ENCODE measurements around the gene CSGALNACT2. TPM values are rescaled to one million over a fixed set of nuclear protein-coding genes. Genes with fewer than 3 reads are reported as not detected.

Gene CSGALNACT2
- total RNA-seq, 2 donors from 2014 or later = 31.4 to 41.3 TPM

- Mint-ChIP-seq H3K27ac (peak overlapping the region in 1 of 2 donors; percentile 50), H3K4me1 (ENCODE audit: low read depth in 2 of 2) (peaks cover 0 to 12% of the 10 kb centered on the region in 2 donors), H3K27me3 (peaks cover 11 to 14% of the 10 kb centered on the region in 2 donors), H3K9me3 (no peaks in the 10 kb centered on the region), H3K4me3 (peak overlapping the region; percentile 15), H3K36me3 (no peaks in the 10 kb centered on the region)
- DNase-seq (ENCODE audit: low spot score) (no peak), ATAC-seq (no peak)
These were observed 31.8 kb upstream of the CSGALNACT2 start for GRCh38 chr10:43106256-43107091.

- no peak overlapping the region for H3K4me3 Mint-ChIP-seq
- no peaks in the 10 kb centered on the region for H3K9me3 Mint-ChIP-seq
- no peak for DNase-seq (ENCODE audit: low spot score)
- ATAC-seq = no peak
- H3K27ac Mint-ChIP-seq = no peak overlapping the region
- no peaks in the 10 kb centered on the region for H3K36me3 Mint-ChIP-seq
- H3K27me3 Mint-ChIP-seq = no peaks in the 10 kb centered on the region
- H3K4me1 Mint-ChIP-seq (ENCODE audit: low read depth in 2 of 2) = peaks cover 0 to 10% of the 10 kb centered on the region in 2 donors
These were observed 29.3 kb upstream of the CSGALNACT2 start for GRCh38 chr10:43108951-43109350.

- H3K4me3 Mint-ChIP-seq = no peak overlapping the region
- no peaks in the 10 kb centered on the region for H3K36me3 Mint-ChIP-seq
- no peaks in the 10 kb centered on the region for H3K27me3 Mint-ChIP-seq
- ATAC-seq = no peak
- H3K27ac Mint-ChIP-seq = no peak overlapping the region
- no peaks in the 10 kb centered on the region for H3K9me3 Mint-ChIP-seq
- no peak for DNase-seq (ENCODE audit: low spot score)
- H3K4me1 Mint-ChIP-seq (ENCODE audit: low read depth in 2 of 2) = peaks cover 0 to 10% of the 10 kb centered on the region in 2 donors
These were observed 28.5 kb upstream of the CSGALNACT2 start for GRCh38 chr10:43109671-43110249.

- DNase-seq (ENCODE audit: low spot score) (no peak), ATAC-seq (no peak)
- Mint-ChIP-seq H3K27me3 (no peaks in the 10 kb centered on the region), H3K9me3 (no peaks in the 10 kb centered on the region), H3K36me3 (no peaks in the 10 kb centered on the region), H3K4me1 (ENCODE audit: low read depth in 2 of 2) (peaks cover 0 to 4% of the 10 kb centered on the region in 2 donors), H3K27ac (no peak overlapping the region), H3K4me3 (no peak overlapping the region)
These were observed 27.7 kb upstream of the CSGALNACT2 start for GRCh38 chr10:43110338-43111071.

GRCh38 chr10:43111101-43111500 lies 27.1 kb upstream of the CSGALNACT2 start:
- Mint-ChIP-seq H3K4me1 (ENCODE audit: low read depth in 2 of 2) (peaks cover 0 to 3% of the 10 kb centered on the region in 2 donors), H3K9me3 (no peaks in the 10 kb centered on the region), H3K36me3 (no peaks in the 10 kb centered on the region), H3K27me3 (no peaks in the 10 kb centered on the region), H3K27ac (no peak overlapping the region), H3K4me3 (no peak overlapping the region)
- no peak for ATAC-seq
- no peak for DNase-seq (ENCODE audit: low spot score)

- no peak for ATAC-seq
- no peak for DNase-seq (ENCODE audit: low spot score)
- Mint-ChIP-seq H3K27ac (no peak overlapping the region), H3K4me3 (no peak overlapping the region), H3K36me3 (no peaks in the 10 kb centered on the region), H3K9me3 (no peaks in the 10 kb centered on the region), H3K27me3 (no peaks in the 10 kb centered on the region), H3K4me1 (ENCODE audit: low read depth in 2 of 2) (peaks cover 0 to 3% of the 10 kb centered on the region in 2 donors)
These were observed 26.2 kb upstream of the CSGALNACT2 start for GRCh38 chr10:43111921-43112607.

- ATAC-seq = no peak
- H3K4me3 Mint-ChIP-seq = no peak overlapping the region
These were observed 25.7 kb upstream of the CSGALNACT2 start for GRCh38 chr10:43112608-43112961.

GRCh38 chr10:43113201-43114087 lies 24.8 kb upstream of the CSGALNACT2 start:
- ATAC-seq (no peak), DNase-seq (ENCODE audit: low spot score) (no peak)
- Mint-ChIP-seq H3K9me3 (no peaks in the 10 kb centered on the region), H3K4me1 (ENCODE audit: low read depth in 2 of 2) (peaks cover 0 to 3% of the 10 kb centered on the region in 2 donors), H3K4me3 (no peak overlapping the region), H3K36me3 (no peaks in the 10 kb centered on the region), H3K27ac (peak overlapping the region in 1 of 2 donors; percentile 47), H3K27me3 (no peaks in the 10 kb centered on the region)

More at GRCh38 chr10:43112608-43112961, 25.7 kb upstream of the CSGALNACT2 start:
- DNase-seq (ENCODE audit: low spot score) = no peak
- Mint-ChIP-seq H3K9me3 (no peaks in the 10 kb centered on the region), H3K36me3 (no peaks in the 10 kb centered on the region), H3K27me3 (no peaks in the 10 kb centered on the region), H3K27ac (peak overlapping the region in 1 of 2 donors; percentile 47), H3K4me1 (ENCODE audit: low read depth in 2 of 2) (peaks cover 0 to 3% of the 10 kb centered on the region in 2 donors)

- no peak overlapping the region for H3K27ac Mint-ChIP-seq
- peaks cover 0 to 7% of the 10 kb centered on the region in 2 donors for H3K4me1 Mint-ChIP-seq (ENCODE audit: low read depth in 2 of 2)
- ATAC-seq (no peak), DNase-seq (ENCODE audit: low spot score) (no peak)
- no peak overlapping the region for H3K4me3 Mint-ChIP-seq
- H3K9me3 Mint-ChIP-seq = no peaks in the 10 kb centered on the region
- no peaks in the 10 kb centered on the region for H3K36me3 Mint-ChIP-seq
- H3K27me3 Mint-ChIP-seq = no peaks in the 10 kb centered on the region
These were observed 24.0 kb upstream of the CSGALNACT2 start for GRCh38 chr10:43114088-43114742.

GRCh38 chr10:43114743-43115611 lies 23.3 kb upstream of the CSGALNACT2 start:
- Mint-ChIP-seq H3K4me3 (no peak overlapping the region), H3K27ac (no peak overlapping the region), H3K27me3 (no peaks in the 10 kb centered on the region), H3K4me1 (ENCODE audit: low read depth in 2 of 2) (peaks cover 0 to 9% of the 10 kb centered on the region in 2 donors), H3K9me3 (no peaks in the 10 kb centered on the region), H3K36me3 (no peaks in the 10 kb centered on the region)
- no peak for ATAC-seq
- no peak for DNase-seq (ENCODE audit: low spot score)

GRCh38 chr10:43115881-43116595 lies 22.2 kb upstream of the CSGALNACT2 start:
- DNase-seq (ENCODE audit: low spot score) (no peak), ATAC-seq (no peak)
- H3K36me3 Mint-ChIP-seq = no peaks in the 10 kb centered on the region
- no peaks in the 10 kb centered on the region for H3K27me3 Mint-ChIP-seq
- no peak overlapping the region for H3K4me3 Mint-ChIP-seq
- H3K4me1 Mint-ChIP-seq (ENCODE audit: low read depth in 2 of 2) = peaks cover 9 to 16% of the 10 kb centered on the region in 2 donors
- H3K9me3 Mint-ChIP-seq = no peaks in the 10 kb centered on the region
- peak overlapping the region in 1 of 2 donors; percentile 23 for H3K27ac Mint-ChIP-seq
